Tibial nerve (tissue), 4 donors: Measurements from ENCODE around the gene RFX6.

Experiments
- EP300 ChIP-seq, 2 donors: sonication (generic); formaldehyde crosslinking; IDR thresholded peaks; one replicate each; pipeline ENCODE4 v1.6.1; 2017; ENCODE audit warnings: antibody characterized with exemption in 2 of 2, mild to moderate bottlenecking in 1 of 2
- POLR2A ChIP-seq, 2 donors: fragments of 450-650 bp; IDR thresholded peaks; one replicate each; pipeline ENCODE4 v1.6.1; 2017; ENCODE audit warnings: antibody characterized with exemption in 2 of 2, mild to moderate bottlenecking in 2 of 2, moderate library complexity in 2 of 2
- TF ChIP-seq, protein P1 (sequence below), 5 experiments: fragments of 200-600 bp in 3 of 5; fragments of 450-650 bp in 2 of 5; sonication (generic) in 3 of 5; IDR thresholded peaks; one replicate each; pipeline ENCODE4 v1.5.1; 2016 to 2019; ENCODE audit warnings: antibody characterized with exemption in 5 of 5, mild to moderate bottlenecking in 3 of 5, moderate library complexity in 2 of 5

DNA sequence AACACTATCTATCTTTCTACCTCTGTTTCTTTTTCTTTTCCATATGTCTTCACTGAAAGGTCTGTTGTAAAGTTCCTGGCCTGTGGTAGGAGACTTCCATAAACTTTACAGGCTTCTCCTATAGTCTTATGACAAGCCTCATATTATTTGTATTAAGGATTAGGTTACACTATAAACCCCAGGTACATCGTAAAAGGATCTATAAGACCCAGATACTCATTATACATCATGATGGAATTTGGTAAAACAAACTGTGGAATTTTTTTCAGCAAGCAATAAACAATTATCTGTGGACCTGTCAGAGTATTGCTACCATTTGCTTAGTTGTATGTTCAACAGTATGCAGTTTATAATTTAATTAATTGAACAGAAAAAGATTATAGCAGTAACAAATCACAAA, 55.5 kb downstream of the RFX6 start:
- TF ChIP-seq, protein P1, sequence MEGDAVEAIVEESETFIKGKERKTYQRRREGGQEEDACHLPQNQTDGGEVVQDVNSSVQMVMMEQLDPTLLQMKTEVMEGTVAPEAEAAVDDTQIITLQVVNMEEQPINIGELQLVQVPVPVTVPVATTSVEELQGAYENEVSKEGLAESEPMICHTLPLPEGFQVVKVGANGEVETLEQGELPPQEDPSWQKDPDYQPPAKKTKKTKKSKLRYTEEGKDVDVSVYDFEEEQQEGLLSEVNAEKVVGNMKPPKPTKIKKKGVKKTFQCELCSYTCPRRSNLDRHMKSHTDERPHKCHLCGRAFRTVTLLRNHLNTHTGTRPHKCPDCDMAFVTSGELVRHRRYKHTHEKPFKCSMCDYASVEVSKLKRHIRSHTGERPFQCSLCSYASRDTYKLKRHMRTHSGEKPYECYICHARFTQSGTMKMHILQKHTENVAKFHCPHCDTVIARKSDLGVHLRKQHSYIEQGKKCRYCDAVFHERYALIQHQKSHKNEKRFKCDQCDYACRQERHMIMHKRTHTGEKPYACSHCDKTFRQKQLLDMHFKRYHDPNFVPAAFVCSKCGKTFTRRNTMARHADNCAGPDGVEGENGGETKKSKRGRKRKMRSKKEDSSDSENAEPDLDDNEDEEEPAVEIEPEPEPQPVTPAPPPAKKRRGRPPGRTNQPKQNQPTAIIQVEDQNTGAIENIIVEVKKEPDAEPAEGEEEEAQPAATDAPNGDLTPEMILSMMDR (IDR thresholded peaks at IDR 0.05): no peak
- TF ChIP-seq EP300 (IDR thresholded peaks at IDR 0.05): no peak
- TF ChIP-seq POLR2A (IDR thresholded peaks at IDR 0.05): no peak
